HEK293 (cell line): Measurements from ENCODE around the gene PRDM7.

ENCODE experiments used
- MEIS1 ChIP-seq: sonication (generic); formaldehyde crosslinking; IDR thresholded peaks from 2 replicates; pipeline ENCODE4 v1.8.1; 2022; ENCODE audit warnings: missing genetic modification reagents, mild to moderate bottlenecking, borderline replicate concordance
- ZBTB44 ChIP-seq: fragments of 450-650 bp; IDR thresholded peaks from 2 replicates; pipeline ENCODE4 v1.5.1; 2018; ENCODE audit warnings: missing biosample characterization, mild to moderate bottlenecking, missing genetic modification characterization
- TF ChIP-seq, protein P1 (sequence below): fragments of 450-650 bp; formaldehyde crosslinking; IDR thresholded peaks from 2 replicates; pipeline ENCODE4 v1.5.1; 2016; ENCODE audit warnings: missing biosample characterization, missing genetic modification characterization

GRCh38 chr16:90019543-90020259, 57.4 kb downstream of the PRDM7 start:
- TF ChIP-seq ZBTB44 (tag by site-specific recombination), result no peak
- TF ChIP-seq, protein P1, sequence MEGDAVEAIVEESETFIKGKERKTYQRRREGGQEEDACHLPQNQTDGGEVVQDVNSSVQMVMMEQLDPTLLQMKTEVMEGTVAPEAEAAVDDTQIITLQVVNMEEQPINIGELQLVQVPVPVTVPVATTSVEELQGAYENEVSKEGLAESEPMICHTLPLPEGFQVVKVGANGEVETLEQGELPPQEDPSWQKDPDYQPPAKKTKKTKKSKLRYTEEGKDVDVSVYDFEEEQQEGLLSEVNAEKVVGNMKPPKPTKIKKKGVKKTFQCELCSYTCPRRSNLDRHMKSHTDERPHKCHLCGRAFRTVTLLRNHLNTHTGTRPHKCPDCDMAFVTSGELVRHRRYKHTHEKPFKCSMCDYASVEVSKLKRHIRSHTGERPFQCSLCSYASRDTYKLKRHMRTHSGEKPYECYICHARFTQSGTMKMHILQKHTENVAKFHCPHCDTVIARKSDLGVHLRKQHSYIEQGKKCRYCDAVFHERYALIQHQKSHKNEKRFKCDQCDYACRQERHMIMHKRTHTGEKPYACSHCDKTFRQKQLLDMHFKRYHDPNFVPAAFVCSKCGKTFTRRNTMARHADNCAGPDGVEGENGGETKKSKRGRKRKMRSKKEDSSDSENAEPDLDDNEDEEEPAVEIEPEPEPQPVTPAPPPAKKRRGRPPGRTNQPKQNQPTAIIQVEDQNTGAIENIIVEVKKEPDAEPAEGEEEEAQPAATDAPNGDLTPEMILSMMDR (tag by site-specific recombination), result peak; percentile 31; the same call in 1 of the 2 replicates
- no peak for TF ChIP-seq MEIS1
